Esophagus (tissue), 2 donors: ENCODE data around the gene FBN1. TPM values are rescaled to one million over a fixed set of nuclear protein-coding genes. Genes with fewer than 3 reads are reported as not detected.

Experiments
- H3K27ac ChIP-seq, 2 donors: one replicate each; pipeline ENCODE4 v1.5.1; 2013; ENCODE audit warnings: low read depth in 2 of 2, mild to moderate bottlenecking in 2 of 2, inconsistent platforms in 1 of 2, low read length in 1 of 2, moderate library complexity in 1 of 2
- H3K27me3 ChIP-seq, 2 donors: one replicate each; pipeline ENCODE4 v1.6.1; 2013; ENCODE audit warnings: low read length in 2 of 2, control low read depth in 1 of 2, mild to moderate bottlenecking in 1 of 2; ENCODE audit not compliant: insufficient read depth in 2 of 2, control insufficient read depth in 1 of 2
- H3K36me3 ChIP-seq, 2 donors: one replicate each; pipeline ENCODE4 v1.6.1; 2013; ENCODE audit warnings: low read length in 1 of 2; ENCODE audit not compliant: control insufficient read depth in 2 of 2, insufficient read depth in 2 of 2
- H3K4me1 ChIP-seq, 2 donors: one replicate each; pipeline ENCODE4 v1.6.1; 2013; ENCODE audit warnings: low read length in 1 of 2; ENCODE audit not compliant: control insufficient read depth in 2 of 2, insufficient read depth in 2 of 2
- H3K4me3 ChIP-seq, 2 donors: one replicate each; pipeline ENCODE4 v1.5.1; 2013; ENCODE audit warnings: low read length in 2 of 2, mild to moderate bottlenecking in 2 of 2, low read depth in 1 of 2, moderate library complexity in 1 of 2
- H3K9me3 ChIP-seq, 2 donors: one replicate each; pipeline ENCODE4 v1.6.1; 2013; ENCODE audit warnings: mild to moderate bottlenecking in 2 of 2, low read depth in 1 of 2, low read length in 1 of 2, moderate library complexity in 1 of 2; ENCODE audit not compliant: control insufficient read depth in 2 of 2, insufficient read depth in 1 of 2
- WGBS, 2 donors: extraction: QIAGEN DNeasy Blood & Tissue Kit; methylation state at CpG; one replicate each; pipeline ENCODE4 v1.1.7; 2013; 5-methylcytosine and 5-hydroxymethylcytosine counted together
- polyA plus RNA-seq, 2 donors: library from polyadenylated mRNA; stranded (reverse); fragments of 200-250 nt; gene quantifications; one replicate each; pipeline ENCODE4 v1.2.3, GENCODE V29; 2013
- donor health status: healthy with polysubstance abuse.
- donor health status: Bipolar disorder and iron deficiency.

The FBN1 gene
- polyA plus RNA-seq, 2 donors = 1.8 to 6.4 TPM

DNA sequence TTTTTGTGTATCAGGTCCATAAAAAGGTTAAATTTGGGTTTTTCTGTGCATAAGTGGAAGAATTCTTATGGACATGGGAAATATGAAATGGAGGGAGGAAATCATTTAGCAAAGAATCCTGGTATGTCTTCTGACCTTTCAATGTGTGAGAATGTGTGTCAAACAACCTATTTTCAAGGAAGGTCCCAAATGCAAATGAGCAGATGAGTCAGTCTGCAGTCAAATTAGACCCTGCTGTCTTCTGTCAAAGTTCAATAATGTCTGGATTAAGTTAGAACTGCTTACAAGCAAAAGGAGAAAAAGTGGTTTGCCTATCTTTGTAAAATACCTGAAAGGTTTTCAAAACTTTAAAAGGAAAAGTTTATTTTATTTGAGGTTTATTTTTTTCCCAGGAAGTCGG, 15.3 kb downstream of the FBN1 start:
- no peaks in the 10 kb centered on the region for H3K27me3 ChIP-seq
- no peaks in the 10 kb centered on the region for H3K4me1 ChIP-seq
- no peak overlapping the region for H3K4me3 ChIP-seq
- H3K36me3 ChIP-seq = no peaks in the 10 kb centered on the region
- H3K9me3 ChIP-seq = no peaks in the 10 kb centered on the region
- 80 to 82% methylated on average over 1 of the region's 1 CpG for WGBS, 2 donors
- H3K27ac ChIP-seq = no peak overlapping the region

DNA sequence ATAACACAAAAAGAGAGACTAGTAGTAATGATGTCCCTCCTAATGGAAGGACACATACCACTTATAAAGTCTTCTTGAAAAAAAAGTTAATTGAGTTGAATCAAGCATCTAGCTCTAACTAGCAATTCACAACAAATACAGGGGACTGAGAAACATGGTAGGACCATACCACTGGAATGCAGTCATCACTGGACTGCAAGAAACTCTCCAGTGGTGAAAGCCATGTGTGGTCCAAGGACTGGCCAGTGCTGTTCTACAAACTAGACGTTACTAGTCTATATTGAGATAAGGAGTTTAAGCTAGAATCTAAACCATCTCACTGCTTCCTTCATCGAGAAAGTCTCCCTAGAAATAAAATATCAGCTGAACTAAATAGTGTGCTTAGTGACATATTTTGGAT, 16.7 kb downstream of the FBN1 start:
- H3K36me3 ChIP-seq = no peaks in the 10 kb centered on the region
- H3K4me3 ChIP-seq = no peak overlapping the region
- no peaks in the 10 kb centered on the region for H3K9me3 ChIP-seq
- 73 to 79% methylated on average over 2 of the region's 2 CpGs for WGBS, 2 donors
- H3K27me3 ChIP-seq = no peaks in the 10 kb centered on the region
- no peaks in the 10 kb centered on the region for H3K4me1 ChIP-seq
- no peak overlapping the region for H3K27ac ChIP-seq

DNA sequence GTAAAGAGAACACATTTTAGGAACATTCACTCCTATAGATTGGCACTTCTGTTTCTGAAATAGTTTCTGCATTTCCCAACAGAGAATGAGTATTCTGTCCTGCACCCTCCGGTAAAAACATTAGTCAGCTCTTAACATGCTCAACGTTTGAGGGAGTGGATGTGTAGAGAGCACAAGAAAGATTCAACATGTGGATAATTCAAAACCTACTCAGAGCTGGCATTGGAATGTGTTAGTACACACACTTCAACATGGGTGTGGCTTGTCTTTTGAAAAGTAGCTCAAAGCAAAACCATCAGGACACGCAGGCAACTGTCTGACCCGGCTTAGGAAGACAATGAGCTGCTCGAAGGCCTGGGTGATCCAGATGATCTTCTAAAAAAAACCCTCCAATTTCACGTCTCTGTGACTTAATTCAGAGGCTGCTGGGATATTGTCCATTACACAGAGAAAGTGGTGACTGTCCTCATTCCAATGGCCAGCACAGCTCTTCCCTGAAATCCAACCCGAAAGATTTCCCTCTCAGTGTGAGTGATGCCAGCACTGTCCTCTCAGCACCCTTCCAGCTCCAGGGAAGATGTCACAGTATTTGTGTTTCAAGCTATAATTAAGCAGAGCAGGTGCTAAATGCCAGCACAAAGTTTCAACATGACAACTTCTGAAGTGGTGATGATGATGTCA, 18.1 kb downstream of the FBN1 start:
- WGBS, 2 donors = 25 to 39% methylated on average over 7 of the region's 7 CpGs
- H3K27me3 ChIP-seq = no peaks in the 10 kb centered on the region
- peaks cover 0 to 4% of the 10 kb centered on the region in 2 donors for H3K4me1 ChIP-seq
- H3K9me3 ChIP-seq = no peaks in the 10 kb centered on the region
- no peak overlapping the region for H3K4me3 ChIP-seq
- H3K36me3 ChIP-seq = no peaks in the 10 kb centered on the region
- peak overlapping the region; percentile 29 to 42 for H3K27ac ChIP-seq

DNA sequence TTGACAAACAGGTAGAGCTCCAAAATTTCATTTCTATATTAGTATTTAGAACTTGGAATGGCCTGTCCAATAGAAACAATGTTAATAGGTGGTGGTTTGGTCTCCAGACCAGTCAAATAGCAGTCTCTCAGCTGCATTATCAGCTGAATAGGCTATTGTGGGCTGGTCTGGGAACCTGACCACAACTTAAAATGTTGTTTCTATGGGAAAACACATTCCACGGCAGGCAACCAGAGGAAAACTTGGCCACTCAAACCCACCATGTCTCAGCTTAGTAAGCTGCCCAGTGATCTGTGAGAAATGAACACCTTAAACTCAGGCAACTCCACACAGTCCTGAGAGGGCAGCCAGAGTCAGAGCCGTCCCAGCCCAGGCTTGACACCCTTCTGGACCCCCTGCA, 20.4 kb downstream of the FBN1 start:
- WGBS, 2 donors = 66 to 87% methylated on average over 2 of the region's 2 CpGs
- H3K4me3 ChIP-seq = no peak overlapping the region

DNA sequence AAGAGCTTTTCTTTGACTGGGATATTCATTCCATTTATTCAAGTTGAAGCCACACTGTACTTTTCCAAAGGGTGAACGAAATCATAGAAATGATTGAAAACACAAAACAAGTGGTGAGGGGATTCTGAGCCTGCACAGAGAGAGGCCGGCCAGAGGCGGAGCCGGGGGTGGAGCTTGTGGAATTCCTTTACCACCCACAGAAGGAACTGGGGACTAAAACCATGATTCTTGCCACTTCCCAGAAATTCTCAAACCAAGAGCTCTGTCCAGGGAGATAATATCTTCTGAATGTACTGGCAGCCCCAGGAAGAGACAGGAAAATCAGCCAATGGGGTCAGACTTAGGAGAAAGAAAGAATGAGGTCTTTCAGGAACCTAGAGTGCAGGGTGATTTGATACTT, 20.8 kb downstream of the FBN1 start:
- 87 to 94% methylated on average over 4 of the region's 4 CpGs for whole genome bisulfite sequencing, 2 donors
- Histone ChIP-seq H3K4me3 (no peak overlapping the region), H3K36me3 (no peaks in the 10 kb centered on the region), H3K9me3 (no peaks in the 10 kb centered on the region), H3K27ac (no peak overlapping the region), H3K27me3 (no peaks in the 10 kb centered on the region), H3K4me1 (peaks cover 0 to 4% of the 10 kb centered on the region in 2 donors)

More for the DNA sequence above, 20.4 kb downstream of the FBN1 start:
- peaks cover 0 to 4% of the 10 kb centered on the region in 2 donors for H3K4me1 ChIP-seq
- H3K27me3 ChIP-seq = no peaks in the 10 kb centered on the region
- H3K36me3 ChIP-seq = no peaks in the 10 kb centered on the region
- no peaks in the 10 kb centered on the region for H3K9me3 ChIP-seq
- H3K27ac ChIP-seq = no peak overlapping the region

DNA sequence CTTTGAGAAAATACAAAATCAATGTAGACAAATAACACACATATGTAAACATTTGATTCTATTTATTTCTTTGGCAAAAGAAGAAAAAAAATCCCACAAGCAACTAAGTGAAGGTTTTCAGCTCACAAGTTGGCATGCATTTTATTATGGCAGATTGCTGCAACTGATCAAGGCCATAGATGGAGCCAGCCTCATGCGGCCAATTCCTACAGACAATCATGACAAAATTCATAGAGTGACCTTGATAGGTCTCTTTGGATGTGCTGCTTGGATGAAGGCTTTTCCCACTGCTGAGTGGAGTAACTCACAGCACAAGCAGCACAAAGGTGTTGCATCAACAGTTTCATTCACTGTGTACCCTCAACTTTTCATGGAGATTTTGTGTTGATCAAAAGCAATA, 22.1 kb downstream of the FBN1 start:
- no peak overlapping the region for H3K4me3 ChIP-seq
- H3K27me3 ChIP-seq = no peaks in the 10 kb centered on the region
- no peaks in the 10 kb centered on the region for H3K9me3 ChIP-seq
- WGBS, 2 donors = 83 to 88% methylated on average over 1 of the region's 1 CpG
- no peak overlapping the region for H3K27ac ChIP-seq
- H3K36me3 ChIP-seq = peaks cover 0 to 2% of the 10 kb centered on the region in 2 donors
- peaks cover 0 to 4% of the 10 kb centered on the region in 2 donors for H3K4me1 ChIP-seq

DNA sequence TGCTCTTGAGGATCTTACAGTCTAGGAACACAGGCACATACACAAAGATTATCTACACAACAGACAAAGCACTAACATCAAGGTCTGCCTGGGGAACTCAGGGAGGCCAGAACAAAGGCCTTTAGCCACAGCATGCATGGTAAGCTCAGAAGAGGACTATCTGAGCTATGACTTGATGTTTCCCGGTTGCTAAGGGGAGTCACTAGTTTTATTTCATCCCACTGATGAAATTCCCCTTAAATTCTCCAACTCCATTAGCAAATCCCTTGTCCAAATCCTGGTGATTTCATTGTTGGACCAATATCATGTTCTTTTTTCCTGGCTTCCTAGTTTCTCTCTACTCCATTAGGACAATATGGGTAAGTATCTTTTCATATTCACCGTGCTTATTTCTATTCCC, 23.3 kb downstream of the FBN1 start:
- no peaks in the 10 kb centered on the region for H3K9me3 ChIP-seq
- no peaks in the 10 kb centered on the region for H3K27me3 ChIP-seq
- no peak overlapping the region for H3K27ac ChIP-seq
- 79 to 81% methylated on average over 2 of the region's 2 CpGs for WGBS, 2 donors
- H3K4me3 ChIP-seq = no peak overlapping the region
- peaks cover 0 to 4% of the 10 kb centered on the region in 2 donors for H3K4me1 ChIP-seq
- H3K36me3 ChIP-seq = peaks cover 0 to 2% of the 10 kb centered on the region in 2 donors

DNA sequence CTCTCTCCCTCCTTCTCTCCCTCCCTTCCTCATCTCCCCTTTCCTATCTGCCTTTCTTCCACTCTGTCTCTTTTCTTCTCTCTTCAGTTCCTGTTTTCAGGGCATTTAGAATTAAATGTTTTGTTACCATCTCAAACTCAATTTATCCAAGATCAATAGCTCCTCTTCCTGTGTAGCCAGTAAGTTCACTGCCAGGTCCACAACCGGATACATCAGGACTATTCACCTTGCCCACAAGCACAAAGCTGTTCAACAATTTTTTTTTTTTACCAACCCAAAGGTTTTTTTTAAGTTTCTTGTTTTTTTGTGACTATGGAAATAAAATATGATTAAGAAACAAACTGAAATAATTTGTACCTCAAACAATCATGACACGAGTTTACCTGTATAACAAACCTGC, 26.1 kb downstream of the FBN1 start:
- peaks cover 0 to 2% of the 10 kb centered on the region in 2 donors for H3K36me3 ChIP-seq
- no peak overlapping the region for H3K27ac ChIP-seq
- H3K9me3 ChIP-seq = no peaks in the 10 kb centered on the region
- 78 to 82% methylated on average over 2 of the region's 2 CpGs for WGBS, 2 donors
- H3K4me3 ChIP-seq = no peak overlapping the region
- H3K4me1 ChIP-seq = peaks cover 0 to 4% of the 10 kb centered on the region in 2 donors
- no peaks in the 10 kb centered on the region for H3K27me3 ChIP-seq

DNA sequence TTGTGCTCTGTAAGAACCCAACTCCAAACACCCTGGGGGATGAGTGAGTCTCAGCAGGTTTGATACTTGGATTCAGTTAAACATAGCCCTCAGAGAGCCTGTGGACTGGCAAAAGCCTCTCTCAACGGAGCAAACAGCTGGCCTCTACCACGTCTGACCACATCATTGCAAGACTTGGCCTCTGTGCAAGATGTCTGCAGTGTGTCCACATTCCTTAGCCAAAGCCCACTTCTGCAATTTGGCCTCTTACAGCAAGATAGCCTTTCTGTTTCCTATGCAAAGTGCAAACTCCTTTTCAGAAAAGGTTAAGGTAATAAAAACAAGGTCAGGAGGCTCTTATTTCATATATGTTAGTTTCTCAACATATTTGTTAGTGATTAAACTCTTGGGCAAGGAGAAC, 27.9 kb downstream of the FBN1 start:
- H3K27me3 ChIP-seq = no peaks in the 10 kb centered on the region
- H3K4me1 ChIP-seq = no peaks in the 10 kb centered on the region
- H3K4me3 ChIP-seq = no peak overlapping the region
- no peaks in the 10 kb centered on the region for H3K9me3 ChIP-seq
- 39 to 50% methylated on average over 2 of the region's 2 CpGs for WGBS, 2 donors
- peaks cover 0 to 2% of the 10 kb centered on the region in 2 donors for H3K36me3 ChIP-seq
- no peak overlapping the region for H3K27ac ChIP-seq

DNA sequence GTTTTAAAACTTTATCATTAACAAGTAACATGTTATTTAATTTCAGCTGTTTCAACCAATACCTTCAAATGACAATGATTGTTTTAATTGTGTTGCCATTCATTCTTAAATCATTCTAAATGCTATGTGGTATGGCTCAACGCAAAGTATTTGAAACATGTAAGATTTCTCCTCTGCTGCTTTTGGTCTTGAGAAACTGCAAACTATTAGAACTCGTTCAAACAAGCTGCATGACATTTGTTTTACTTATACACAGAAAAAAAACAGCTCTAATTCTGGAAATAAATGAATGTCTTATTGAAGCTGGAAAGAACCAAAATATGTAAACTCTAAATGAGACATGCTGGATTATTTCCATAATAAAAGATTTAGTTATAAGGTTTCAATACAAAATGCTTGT, 29.3 kb downstream of the FBN1 start:
- WGBS, 2 donors = 38 to 51% methylated on average over 2 of the region's 2 CpGs
- H3K4me1 ChIP-seq = no peaks in the 10 kb centered on the region
- no peaks in the 10 kb centered on the region for H3K9me3 ChIP-seq
- peaks cover 0 to 2% of the 10 kb centered on the region in 2 donors for H3K36me3 ChIP-seq
- no peak overlapping the region for H3K4me3 ChIP-seq
- H3K27ac ChIP-seq = no peak overlapping the region
- H3K27me3 ChIP-seq = no peaks in the 10 kb centered on the region
